ENCODE measurements around the gene ARID3C. TPM values are rescaled to one million over a fixed set of nuclear protein-coding genes. Genes with fewer than 3 reads are reported as not detected.

The ARID3C gene
- total RNA-seq, 4 donors from 2014 or later, result not detected

DNA sequence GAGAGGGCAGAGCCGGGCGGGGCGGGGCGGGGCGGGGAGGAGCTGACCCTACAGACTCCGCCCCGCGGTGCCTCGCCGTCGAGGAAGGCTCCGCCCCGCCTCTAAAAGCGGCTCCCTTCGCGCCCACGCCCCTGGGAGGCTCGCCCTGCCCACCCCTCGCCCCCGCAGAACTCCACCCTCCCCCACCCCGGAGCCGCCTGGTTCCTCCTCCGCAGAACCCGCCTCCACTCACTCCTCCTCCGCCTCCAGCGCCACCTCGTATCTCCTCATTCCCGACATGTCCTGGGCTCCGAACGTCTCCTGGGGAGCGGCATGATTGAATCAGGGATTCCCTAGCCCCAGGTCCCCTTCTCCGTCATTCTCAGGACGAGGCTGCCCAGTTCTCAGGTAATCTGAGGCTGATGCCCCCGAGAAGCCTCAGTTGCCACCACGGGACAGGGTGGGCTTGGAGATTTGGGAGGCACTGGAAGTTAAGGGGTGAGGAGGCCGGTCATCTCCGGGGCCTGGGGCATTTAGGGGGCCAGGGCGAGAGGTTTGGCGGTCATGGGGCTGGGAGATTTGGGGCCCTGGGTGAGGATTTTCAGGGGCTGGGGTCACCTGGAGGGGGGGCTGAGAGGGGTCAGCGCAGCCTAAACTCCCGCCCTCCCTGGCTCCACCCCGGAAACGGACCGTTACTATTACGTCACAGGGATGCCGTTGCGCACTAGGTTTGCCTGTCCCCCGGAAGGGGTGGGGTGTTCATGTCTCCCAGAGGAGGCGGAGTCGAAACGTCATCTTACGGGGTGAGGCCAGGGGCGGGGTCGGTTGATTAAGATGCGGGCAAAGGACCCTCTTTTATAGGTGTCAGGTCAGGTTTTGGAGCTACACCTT is 36.8 kb upstream of the ARID3C start:
- TF ChIP-seq, protein P1, sequence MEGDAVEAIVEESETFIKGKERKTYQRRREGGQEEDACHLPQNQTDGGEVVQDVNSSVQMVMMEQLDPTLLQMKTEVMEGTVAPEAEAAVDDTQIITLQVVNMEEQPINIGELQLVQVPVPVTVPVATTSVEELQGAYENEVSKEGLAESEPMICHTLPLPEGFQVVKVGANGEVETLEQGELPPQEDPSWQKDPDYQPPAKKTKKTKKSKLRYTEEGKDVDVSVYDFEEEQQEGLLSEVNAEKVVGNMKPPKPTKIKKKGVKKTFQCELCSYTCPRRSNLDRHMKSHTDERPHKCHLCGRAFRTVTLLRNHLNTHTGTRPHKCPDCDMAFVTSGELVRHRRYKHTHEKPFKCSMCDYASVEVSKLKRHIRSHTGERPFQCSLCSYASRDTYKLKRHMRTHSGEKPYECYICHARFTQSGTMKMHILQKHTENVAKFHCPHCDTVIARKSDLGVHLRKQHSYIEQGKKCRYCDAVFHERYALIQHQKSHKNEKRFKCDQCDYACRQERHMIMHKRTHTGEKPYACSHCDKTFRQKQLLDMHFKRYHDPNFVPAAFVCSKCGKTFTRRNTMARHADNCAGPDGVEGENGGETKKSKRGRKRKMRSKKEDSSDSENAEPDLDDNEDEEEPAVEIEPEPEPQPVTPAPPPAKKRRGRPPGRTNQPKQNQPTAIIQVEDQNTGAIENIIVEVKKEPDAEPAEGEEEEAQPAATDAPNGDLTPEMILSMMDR (IDR thresholded peaks at IDR 0.05; ENCODE audit: low read depth), result no peak

DNA sequence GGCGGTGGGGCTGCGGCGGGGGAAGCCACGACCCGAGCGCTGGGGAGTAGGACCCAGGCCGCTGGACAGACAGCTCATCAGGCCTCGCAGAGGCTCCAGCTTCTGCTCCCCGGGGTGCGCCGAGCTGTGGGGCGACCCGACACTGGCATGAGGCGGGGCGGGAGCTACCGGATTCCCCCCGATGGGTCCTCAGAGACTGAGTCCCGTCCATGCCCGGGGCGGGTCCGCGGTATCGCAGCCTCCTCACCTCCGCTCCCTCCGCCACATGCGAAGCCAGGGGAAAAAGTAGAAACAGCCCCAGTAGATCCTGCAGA is 36.2 kb upstream of the ARID3C start:
- TF ChIP-seq, protein P1 (IDR thresholded peaks at IDR 0.05; ENCODE audit: low read depth), result no peak

DNA sequence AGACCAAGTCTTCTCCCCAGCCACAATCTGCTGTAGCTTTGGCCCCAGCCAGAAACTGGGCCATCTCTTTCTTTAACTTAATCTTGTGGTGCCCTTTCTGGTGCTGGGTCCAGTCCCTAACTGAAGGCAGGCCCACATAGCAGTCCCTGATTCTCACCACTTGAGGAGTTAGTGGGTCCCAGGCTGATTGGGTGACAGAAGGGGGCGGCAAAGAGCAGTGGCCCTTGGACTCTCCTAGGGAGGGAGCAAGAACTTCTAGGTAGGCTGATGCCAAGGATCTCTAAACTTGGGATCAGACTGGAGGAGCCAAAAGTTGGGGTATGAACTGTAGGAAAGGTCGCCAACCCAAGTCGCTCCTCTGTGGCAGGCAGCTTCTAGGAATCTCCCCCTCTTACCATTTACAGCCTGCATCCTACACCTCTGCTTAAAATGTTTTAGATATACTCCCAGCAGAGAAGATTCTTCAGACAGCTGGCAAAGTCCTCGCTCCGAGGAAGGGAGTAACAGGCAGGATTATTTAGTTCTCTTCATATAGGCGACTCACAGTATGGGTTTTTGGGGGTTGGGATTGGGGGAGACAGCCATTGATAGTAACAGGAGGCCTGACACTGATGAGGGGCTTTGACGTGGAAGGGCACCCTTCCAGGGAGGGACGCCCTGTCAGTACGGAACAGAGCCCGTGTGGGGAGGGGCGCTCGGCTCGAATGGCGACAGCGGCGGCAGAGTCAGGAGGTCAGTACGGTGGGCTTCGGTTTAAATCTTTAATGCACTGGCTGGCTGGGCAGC is 35.6 kb upstream of the ARID3C start:
- TF ChIP-seq, protein P1 (IDR thresholded peaks at IDR 0.05; ENCODE audit: low read depth), result no peak

DNA sequence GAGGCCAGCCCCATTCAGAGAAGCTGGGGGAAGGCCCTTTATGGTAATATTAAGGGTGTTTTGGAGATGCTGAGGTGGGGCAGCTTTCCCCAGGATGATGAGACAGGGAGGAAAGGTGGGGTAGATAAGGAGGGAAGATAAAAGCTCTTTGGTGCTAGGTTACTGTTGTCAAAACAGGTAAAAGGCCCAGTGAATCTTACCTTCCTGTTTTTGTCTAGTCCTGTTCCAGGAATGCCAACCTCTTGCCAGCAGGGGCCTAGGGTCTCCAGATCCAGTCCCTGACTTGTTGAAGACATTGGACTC is 34.4 kb upstream of the ARID3C start:
- TF ChIP-seq, protein P1 (IDR thresholded peaks at IDR 0.05; ENCODE audit: low read depth), result no peak

DNA sequence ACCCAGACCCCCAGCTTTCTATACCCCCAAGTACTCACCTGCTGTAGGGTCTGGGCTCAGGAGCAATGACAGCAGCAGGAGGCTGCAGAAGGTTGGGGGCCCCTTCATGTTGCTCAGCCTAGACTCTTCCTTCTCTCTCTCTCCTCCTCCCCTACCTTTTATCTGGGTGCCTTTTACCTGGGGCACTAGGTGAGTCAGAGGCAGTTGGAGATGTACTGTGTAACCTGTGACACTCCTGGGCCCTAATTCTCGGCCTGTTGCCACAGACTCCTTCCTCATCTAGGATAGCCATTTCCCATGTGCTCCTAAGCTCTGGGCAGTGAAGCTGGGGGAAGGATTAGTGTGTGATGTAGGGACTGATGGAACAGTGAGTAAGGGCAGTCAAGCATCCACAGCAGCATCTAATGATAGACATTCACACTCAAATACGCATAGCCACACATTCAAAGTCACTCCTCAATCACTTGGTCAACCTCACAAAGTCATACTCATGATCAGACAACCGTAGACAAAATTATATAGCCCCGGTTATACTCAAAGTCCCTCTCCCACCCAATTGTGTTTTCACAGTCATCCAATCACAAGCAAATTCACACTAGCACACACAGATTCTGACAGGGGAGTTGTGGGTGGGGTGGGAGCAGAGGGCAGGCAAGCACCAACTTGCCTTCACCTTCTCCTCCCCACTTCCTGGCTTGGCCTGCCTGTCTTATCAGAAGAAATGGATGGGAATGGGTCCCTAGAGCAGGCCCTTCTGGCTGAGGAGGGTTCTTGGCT is 33.8 kb upstream of the ARID3C start, which contains the start of gene CCL27:
Gene CCL27, minus strand, starts transcription at position 132 of the 777 bp plus-strand sequence. Its CDS starts 24 bp downstream, at position 108.
- TF ChIP-seq, protein P1 (IDR thresholded peaks at IDR 0.05; ENCODE audit: low read depth), result no peak

DNA sequence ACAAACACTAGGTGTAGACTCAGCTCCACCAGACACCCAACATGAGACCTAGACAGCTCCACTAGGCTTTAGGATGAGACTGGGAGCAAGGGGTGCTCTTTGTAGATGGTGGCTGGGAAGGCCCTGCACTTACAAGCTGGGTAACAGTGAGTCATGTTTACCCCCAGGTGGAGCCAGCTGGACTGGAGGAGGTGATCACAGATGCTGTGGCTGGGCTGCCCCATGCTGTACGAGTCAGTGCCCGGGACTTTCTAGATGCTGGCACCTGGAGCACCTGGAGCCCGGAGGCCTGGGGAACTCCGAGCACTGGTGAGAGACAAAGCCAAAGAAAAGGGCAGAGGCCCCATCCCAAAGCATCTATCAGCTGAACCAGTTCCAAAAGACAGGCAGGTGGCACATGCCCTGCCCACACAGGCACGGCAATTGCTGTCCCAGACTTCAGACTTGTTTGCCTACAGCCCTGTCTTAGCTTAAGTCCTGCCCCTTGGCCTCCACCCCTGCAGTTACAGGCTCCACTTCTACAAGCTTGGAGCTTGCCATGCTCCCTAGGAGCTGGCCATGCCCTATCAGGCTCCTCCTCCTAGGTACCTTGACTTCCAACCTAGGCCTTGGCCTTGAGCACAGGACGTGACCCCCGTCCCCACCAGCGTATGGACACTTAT is 30.9 kb upstream of the ARID3C start:
- TF ChIP-seq, protein P1 (IDR thresholded peaks at IDR 0.05; ENCODE audit: low read depth), result no peak
